ENCODE measurements around the gene HOXD3. TPM values are rescaled to one million over a fixed set of nuclear protein-coding genes. Genes with fewer than 3 reads are reported as not detected.

Gene HOXD3
- polyA plus RNA-seq, 3 donors = not detected

DNA sequence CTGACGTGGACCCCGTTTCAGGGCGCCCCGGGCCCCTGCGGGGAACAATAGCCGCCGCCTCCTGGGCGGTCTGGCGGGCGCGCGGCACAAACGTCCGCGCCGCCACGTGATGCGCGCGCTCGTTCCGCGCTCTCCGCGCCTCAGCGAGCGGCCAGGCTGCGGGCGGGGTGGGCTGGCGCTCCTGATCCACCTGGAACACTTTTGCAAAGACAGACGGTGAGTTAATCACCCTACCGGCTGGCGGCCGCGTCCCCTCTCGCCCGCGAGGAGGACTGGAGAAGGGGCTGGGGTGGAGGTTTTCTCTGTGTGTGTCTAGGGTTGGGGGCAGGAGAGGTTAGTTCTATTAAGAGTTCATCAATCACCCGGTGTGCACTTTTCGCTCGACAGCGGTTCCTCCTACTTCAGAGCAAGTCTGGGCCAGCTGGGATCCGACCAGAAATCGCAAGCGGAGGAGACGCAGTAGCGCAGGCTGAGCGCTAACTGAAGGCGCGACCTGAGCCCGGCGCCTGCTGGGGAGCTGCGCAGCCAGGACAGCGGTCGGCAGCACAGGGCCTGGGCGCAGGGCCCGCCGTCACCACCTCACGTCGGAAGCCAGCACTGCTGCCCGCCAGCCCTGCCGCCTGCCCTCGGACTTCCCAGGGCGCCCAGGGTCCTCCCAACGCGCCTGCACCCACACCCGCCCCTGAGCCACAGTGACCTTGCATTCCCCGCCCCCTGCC, 21.1 kb downstream of the HOXD3 start:
- peaks cover 7% of the 10 kb centered on the region for H3K4me1 Mint-ChIP-seq
- peak overlapping the region; percentile 47 to 82 for H3K4me3 Mint-ChIP-seq
- intact Hi-C loops (cut with micrococcal nuclease) = no loop called here
- Histone ChIP-seq H3K36me3 (replicated peaks in 1 of 2; ENCODE audit: control insufficient read depth in 1 of 2, insufficient read depth in 2 of 2, low read length in 2 of 2) (no peaks in the 10 kb centered on the region), H3K27me3 (ENCODE audit: control insufficient read depth in 2 of 2, insufficient read depth in 2 of 2, low read length in 2 of 2) (peaks cover 89 to 100% of the 10 kb centered on the region in 2 donors), H3K4me1 (ENCODE audit: control insufficient read depth in 1 of 2, insufficient read depth in 2 of 2, low read length in 2 of 2) (no peaks in the 10 kb centered on the region), H3K9ac (ENCODE audit: insufficient read depth, low read length, poor library complexity, severe bottlenecking) (no peak overlapping the region), H3K4me2 (replicated peaks; ENCODE audit: extremely low read depth, low read length, poor library complexity, severe bottlenecking) (no peak overlapping the region), H3K79me2 (ENCODE audit: insufficient read depth, low read length) (no peaks in the 10 kb centered on the region), H3K4me3 (replicated peaks in 1 of 3; ENCODE audit: low read depth in 2 of 3, low read length in 3 of 3) (no peak overlapping the region), H2AFZ (ENCODE audit: insufficient read depth, low read depth, low read length, poor library complexity, severe bottlenecking) (no peak overlapping the region), H3K27ac (ENCODE audit: low read depth in 1 of 2, low read length in 2 of 2) (no peak overlapping the region), H4K20me1 (ENCODE audit: insufficient read depth, low read length) (no peaks in the 10 kb centered on the region), H3K9me3 (replicated peaks in 1 of 2; ENCODE audit: control insufficient read depth in 1 of 2, insufficient read depth in 1 of 2, low read length in 2 of 2) (peaks cover 0 to 39% of the 10 kb centered on the region in 2 donors)
- WGBS (ENCODE audit: insufficient coverage) = 2% methylated on average over 63 of the region's 68 CpGs
- DNase-seq = no peak
- H3K9me3 Mint-ChIP-seq = peaks cover 0 to 24% (median 7%) of the 10 kb centered on the region in 7 donors
- H3K27ac Mint-ChIP-seq = no peak overlapping the region
- H3K36me3 Mint-ChIP-seq = no peaks in the 10 kb centered on the region
- TF ChIP-seq, protein P1, sequence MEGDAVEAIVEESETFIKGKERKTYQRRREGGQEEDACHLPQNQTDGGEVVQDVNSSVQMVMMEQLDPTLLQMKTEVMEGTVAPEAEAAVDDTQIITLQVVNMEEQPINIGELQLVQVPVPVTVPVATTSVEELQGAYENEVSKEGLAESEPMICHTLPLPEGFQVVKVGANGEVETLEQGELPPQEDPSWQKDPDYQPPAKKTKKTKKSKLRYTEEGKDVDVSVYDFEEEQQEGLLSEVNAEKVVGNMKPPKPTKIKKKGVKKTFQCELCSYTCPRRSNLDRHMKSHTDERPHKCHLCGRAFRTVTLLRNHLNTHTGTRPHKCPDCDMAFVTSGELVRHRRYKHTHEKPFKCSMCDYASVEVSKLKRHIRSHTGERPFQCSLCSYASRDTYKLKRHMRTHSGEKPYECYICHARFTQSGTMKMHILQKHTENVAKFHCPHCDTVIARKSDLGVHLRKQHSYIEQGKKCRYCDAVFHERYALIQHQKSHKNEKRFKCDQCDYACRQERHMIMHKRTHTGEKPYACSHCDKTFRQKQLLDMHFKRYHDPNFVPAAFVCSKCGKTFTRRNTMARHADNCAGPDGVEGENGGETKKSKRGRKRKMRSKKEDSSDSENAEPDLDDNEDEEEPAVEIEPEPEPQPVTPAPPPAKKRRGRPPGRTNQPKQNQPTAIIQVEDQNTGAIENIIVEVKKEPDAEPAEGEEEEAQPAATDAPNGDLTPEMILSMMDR (IDR thresholded peaks at IDR 0.05) = no peak
- peaks cover 91 to 98% (median 95%) of the 10 kb centered on the region in 3 donors for H3K27me3 Mint-ChIP-seq (ENCODE audit: low read depth in 3 of 3)

DNA sequence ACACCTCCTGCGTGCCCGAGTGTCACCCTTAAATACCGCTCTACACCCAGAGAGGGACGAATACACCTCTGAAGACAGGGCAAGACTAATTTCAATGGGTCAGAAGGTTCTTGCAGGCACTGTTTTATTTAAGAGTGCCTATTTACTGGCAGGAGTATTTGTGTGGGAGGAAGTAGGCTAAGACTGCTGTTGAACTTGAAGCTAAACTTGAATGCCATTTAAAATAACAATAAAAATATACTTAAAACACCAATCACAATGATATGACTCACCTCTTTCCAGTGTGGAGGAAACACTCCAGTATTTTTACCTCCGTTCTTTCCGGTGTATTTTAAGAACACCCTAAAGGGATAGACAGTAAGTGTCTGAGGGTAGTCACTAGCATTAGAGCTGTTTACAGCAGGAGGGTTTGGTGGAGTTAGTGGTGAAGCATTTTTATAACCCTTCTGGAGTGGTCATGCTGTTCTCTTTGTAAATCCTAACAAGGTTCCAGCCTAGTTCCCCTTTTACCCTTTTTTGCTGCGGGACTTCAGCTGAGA, 21.7 kb downstream of the HOXD3 start:
- Histone ChIP-seq H3K9ac (ENCODE audit: insufficient read depth, low read length, poor library complexity, severe bottlenecking) (no peak overlapping the region), H4K20me1 (ENCODE audit: insufficient read depth, low read length) (no peaks in the 10 kb centered on the region), H2AFZ (ENCODE audit: insufficient read depth, low read depth, low read length, poor library complexity, severe bottlenecking) (no peak overlapping the region), H3K9me3 (replicated peaks in 1 of 2; ENCODE audit: control insufficient read depth in 1 of 2, insufficient read depth in 1 of 2, low read length in 2 of 2) (peaks cover 0 to 36% of the 10 kb centered on the region in 2 donors), H3K4me1 (ENCODE audit: control insufficient read depth in 1 of 2, insufficient read depth in 2 of 2, low read length in 2 of 2) (no peaks in the 10 kb centered on the region), H3K27me3 (ENCODE audit: control insufficient read depth in 2 of 2, insufficient read depth in 2 of 2, low read length in 2 of 2) (peaks cover 89 to 100% of the 10 kb centered on the region in 2 donors), H3K4me2 (replicated peaks; ENCODE audit: extremely low read depth, low read length, poor library complexity, severe bottlenecking) (no peak overlapping the region), H3K79me2 (ENCODE audit: insufficient read depth, low read length) (no peaks in the 10 kb centered on the region), H3K36me3 (replicated peaks in 1 of 2; ENCODE audit: control insufficient read depth in 1 of 2, insufficient read depth in 2 of 2, low read length in 2 of 2) (no peaks in the 10 kb centered on the region), H3K4me3 (replicated peaks in 1 of 3; ENCODE audit: low read depth in 2 of 3, low read length in 3 of 3) (no peak overlapping the region), H3K27ac (ENCODE audit: low read depth in 1 of 2, low read length in 2 of 2) (no peak overlapping the region)
- WGBS (ENCODE audit: insufficient coverage) = no CpG with 5 or more reads among the region's 7 CpGs
- DNase-seq = no peak
- no peaks in the 10 kb centered on the region for H3K36me3 Mint-ChIP-seq
- TF ChIP-seq, protein P1 (IDR thresholded peaks at IDR 0.05) = no peak
- intact Hi-C loops (cut with micrococcal nuclease) = no loop called here
- H3K9me3 Mint-ChIP-seq = peaks cover 0 to 24% (median 10%) of the 10 kb centered on the region in 7 donors
- H3K27ac Mint-ChIP-seq = no peak overlapping the region
- H3K4me1 Mint-ChIP-seq = peaks cover 7% of the 10 kb centered on the region
- peak overlapping the region in 1 of 2 donors; percentile 51 for H3K4me3 Mint-ChIP-seq
- H3K27me3 Mint-ChIP-seq (ENCODE audit: low read depth in 3 of 3) = peaks cover 91 to 98% (median 95%) of the 10 kb centered on the region in 3 donors

All from CD14-positive monocyte (primary cell).